ENCODE measurements around the gene PRR13.
A peak's percentile ranks its signal among the peaks of the same experiment; 100 is the strongest.
"Not testable (repeated sequence)": the region's sequence is repeated elsewhere in the genome, so short reads cannot be mapped to it uniquely, and the experiment has no call there.

PRR13 gene

GRCh38 chr12:53472056-53472582, 30.6 kb downstream of the PRR13 start:
- DNase-seq (ENCODE audit: low spot score) = no peak

DNA sequence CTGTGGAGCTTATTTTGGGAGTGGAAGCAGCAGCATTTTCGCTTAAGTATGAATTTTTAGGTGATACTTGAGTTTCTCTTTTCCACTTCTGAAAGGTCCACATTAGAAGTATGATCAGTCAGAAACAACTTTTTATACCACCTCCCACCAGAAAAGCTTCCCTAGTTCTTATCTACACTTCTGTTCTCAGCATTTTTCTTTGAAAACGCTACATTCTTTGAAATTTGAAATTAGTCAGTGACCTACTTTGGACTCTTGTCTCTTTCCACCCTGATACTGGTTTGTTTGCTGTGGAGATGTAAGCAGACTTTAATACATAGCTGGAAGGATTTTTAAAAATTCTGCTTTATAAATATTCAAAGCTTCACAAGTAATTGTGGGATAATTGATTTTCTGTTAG, 32.5 kb downstream of the PRR13 start:
- no peak for DNase-seq (ENCODE audit: low spot score)

DNA sequence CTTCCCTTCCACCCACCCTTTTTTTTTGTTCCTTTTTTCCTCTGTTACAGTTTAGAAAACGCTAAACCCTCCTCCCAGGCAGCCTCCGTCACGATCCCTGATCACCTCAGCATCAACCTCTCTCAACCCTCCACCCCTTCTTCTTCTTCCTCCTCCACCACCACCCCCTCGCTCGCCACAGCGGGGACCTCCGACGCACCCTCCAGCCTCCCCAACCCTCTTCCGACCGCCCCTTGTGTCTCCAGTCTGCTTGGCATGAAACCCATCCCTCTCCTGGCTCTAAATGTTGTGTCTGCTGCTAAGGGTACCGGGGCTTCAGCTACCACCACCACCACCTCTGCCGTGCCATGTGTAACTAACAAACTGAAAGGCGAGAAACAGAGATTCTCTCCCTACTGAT, 33.3 kb downstream of the PRR13 start:
- no peak for DNase-seq (ENCODE audit: low spot score)

DNA sequence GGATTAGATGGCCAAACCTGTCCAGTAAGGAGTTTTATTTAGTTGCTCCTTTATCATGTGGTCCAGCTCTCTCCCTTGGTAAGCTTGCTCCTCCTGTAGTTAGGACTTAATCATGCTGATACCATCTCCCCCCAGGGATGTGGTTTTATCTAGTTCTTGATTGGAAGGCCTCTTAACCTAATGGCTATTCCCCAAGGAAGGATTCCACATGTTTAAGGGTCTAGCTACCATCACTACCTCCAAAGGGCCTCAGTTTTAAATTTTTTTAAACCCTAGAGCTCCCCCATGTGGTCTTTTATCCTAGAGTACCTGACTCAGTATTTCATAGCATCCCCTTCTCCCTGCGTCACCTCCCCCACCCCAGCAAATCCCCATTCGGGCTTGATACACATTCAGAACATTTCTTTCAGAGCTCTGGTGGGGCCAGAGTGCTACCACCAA, 35.3 kb downstream of the PRR13 start:
- DNase-seq (ENCODE audit: low spot score) = no peak

DNA sequence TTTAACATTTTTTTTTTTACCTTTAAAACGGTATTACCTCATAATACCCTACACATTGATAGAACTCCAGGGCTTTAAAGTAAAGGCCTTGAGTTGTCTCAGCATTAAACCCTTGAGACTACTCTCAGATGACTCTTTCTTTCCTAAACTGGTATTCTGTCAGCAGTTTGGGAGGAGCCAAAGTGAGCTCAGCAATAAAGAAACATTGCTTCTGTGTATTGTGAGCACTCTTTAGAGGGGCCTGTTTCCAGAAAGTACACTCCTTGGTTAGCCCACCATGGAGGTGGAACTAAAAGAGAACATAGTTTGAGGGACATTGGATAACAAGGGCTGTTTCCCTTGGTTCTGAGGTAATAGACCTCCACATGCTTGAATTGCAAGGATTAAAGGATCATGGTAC, 37.3 kb downstream of the PRR13 start:
- no peak for DNase-seq (ENCODE audit: low spot score)

- DNase-seq (ENCODE audit: low spot score) = no peak
These were observed 37.8 kb downstream of the PRR13 start for GRCh38 chr12:53479331-53479730.

- no peak for DNase-seq (ENCODE audit: low spot score)
These were observed 39.2 kb downstream of the PRR13 start for GRCh38 chr12:53480491-53481442.

DNA sequence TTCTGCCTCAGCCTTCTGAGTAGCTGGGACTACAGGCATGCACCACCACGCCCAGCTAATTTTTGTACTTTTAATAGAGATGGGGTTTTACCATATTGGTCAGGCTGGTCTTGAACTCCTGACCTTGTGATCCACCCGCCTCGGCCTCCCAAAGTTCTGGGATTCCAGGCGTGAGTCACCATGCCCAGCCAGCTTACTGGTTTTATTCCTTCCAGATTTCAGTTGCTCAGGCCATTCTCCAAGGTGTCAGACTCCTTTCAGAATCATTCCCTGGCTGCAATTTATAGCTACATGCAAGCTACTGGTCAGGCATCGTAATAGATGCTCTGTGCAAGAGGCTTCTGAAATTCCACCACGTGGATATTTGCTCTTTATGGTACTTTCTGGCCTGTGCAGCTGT, 39.9 kb downstream of the PRR13 start:
- not testable (repeated sequence) for DNase-seq (ENCODE audit: low spot score)

GRCh38 chr12:53481939-53482586, 40.5 kb downstream of the PRR13 start:
- no peak for DNase-seq (ENCODE audit: low spot score)

DNA sequence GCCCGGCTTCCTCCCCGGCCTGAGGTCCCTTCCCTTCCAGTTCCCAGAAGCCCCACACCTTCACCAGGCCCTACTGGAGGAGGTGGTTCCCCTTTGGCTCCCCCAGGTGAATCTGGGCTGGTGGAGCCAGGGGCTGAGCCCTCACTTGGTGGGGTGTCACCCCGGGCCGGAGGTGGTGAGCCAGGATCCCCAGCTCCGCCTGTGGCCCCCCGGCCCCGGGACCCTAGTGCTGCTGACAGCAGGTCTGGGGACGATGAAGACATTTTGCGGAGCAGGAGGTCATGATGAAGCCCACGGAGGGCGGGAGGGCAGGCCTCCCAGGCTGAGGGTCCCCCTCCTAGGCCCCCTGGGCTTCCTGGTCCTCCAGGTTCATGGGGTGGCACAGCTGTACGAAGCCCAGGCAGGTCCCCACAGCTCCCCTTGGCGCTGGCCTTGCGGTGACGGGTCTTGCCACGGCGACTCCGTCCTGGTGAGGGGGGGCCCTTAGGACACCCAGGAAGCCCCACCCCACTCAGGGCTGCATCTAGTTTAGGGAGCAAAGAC, 41.2 kb downstream of the PRR13 start:
- DNase-seq (ENCODE audit: low spot score) = no peak

DNA sequence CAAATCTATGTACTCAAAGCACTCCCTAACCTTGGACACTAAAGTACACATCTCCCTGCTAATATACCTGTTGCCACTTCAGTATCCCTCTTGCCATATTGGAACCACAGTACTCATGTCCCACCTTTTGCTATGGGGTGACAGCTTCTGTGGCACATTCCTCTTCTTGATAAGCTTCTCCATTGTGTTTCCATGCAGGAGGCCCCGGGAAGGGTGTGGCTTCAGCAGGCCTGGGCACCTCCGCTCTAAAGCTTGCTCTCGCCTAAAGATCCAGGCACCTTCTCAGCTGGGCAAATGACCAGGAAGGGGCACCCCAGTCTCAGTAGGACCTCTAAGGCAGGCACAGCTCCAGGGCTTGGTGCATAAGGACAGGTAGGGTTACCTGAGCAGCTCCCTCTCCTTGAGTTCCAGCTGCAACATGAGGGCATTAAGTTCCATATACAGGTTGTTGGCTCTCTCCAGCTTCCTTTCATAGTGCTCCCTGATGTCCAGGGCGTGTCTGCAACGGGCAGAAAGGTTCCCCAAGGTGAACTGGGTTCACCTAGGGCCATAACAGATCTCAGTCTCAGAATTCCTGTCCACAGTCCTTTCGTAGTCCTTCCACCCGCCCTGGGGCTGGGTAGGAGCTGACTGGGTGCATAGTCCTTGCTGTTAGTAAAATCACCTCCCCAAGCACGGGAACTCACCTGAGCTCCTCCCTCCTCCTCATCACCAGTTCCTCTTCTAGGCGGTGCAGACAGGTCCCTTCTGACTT, 41.9 kb downstream of the PRR13 start:
- DNase-seq (ENCODE audit: low spot score) = no peak

GRCh38 chr12:53483979-53484377, 42.4 kb downstream of the PRR13 start:
- no peak for DNase-seq (ENCODE audit: low spot score)

- no peak for DNase-seq (ENCODE audit: low spot score)
These were observed 43.4 kb downstream of the PRR13 start for GRCh38 chr12:53484686-53485575.

GRCh38 chr12:53485955-53486735, 44.6 kb downstream of the PRR13 start:
- no peak for DNase-seq (ENCODE audit: low spot score)

DNA sequence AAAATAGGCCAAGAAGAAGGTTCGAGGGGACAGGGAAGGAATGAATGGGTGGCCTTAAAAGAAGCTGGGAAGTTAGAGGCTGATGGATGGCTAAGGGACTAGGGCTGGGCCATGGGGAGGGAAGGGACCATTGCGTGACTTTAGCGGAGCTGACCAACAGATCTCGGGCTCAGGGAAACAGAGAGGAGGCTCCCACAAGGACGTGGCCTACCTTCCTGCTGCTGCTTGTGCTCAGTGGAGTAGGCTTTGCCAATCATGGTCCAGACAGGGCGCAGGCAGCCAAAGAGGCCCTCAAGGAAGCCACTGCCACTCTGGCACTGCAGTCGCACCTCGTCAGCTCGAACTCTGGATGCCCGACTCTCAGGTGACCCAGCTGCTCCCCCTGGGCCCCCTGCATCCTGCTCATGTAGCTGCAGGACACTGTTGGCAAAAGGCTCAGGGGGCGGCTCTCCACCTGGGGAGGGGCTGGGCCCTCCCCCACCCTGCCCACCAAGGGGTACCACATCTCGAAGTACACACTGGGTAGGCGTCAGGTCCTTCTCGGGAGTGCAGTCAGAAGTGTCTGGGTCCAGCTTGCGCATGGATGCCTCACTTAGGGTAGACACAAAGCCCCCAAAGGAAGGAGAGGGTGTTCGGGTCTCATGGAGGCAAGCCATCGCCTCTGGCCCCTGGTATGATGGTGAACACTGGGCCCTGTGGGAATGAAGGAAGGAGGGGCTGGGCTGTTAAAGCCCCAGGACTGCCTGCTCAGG, 45.4 kb downstream of the PRR13 start:
- no peak for DNase-seq (ENCODE audit: low spot score)

DNA sequence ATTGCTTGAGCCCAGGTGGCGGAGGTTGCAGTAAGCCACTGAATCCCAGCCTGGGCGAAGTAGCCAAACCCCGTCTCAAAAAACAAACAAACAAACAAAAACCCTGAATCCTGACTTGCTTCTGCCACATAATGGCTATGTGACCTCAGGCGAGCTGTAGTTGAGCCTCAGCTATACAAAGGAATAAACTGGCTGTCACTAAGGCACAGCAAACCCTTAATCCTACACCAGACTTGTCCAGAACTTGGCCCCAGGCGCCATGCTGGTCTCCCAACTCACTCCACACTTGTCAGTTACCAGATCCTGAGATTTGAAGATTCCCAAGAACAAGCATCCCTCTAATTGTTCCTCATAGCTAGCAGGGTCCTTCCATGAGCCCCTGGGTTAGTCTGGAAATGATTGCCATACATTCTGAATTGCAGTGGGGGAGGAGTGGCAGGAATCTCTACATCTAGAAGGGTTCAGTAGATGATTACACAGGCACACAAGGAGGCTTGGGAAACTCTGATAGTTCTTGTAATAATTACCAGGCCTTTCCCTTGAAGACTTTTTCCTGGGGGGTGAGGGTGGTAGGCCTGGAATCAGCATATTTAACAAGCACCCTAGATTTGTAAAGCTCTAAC, 47.8 kb downstream of the PRR13 start:
- DNase-seq (ENCODE audit: low spot score) = no peak

GRCh38 chr12:53492188-53492587, 50.7 kb downstream of the PRR13 start:
- no peak for DNase-seq (ENCODE audit: low spot score)

GRCh38 chr12:53492830-53493609, 51.5 kb downstream of the PRR13 start:
- DNase-seq (ENCODE audit: low spot score) = peak; percentile 98

All from left forelimb (tissue), 1 donor.